OCI-LY7 (cell line): Measurements from ENCODE around the gene PKHD1. TPM values are rescaled to one million over a fixed set of nuclear protein-coding genes. Genes with fewer than 3 reads are reported as not detected.

Source experiments
- BruUV-seq: library from RNA; stranded (reverse); fragments of 400-500 nt; replicated peaks from 2 replicates; lab custom pipeline; 2021; lab: Mats Ljungman, UMichigan
- CTCF ChIA-PET: fragments of 300-600 bp; sonication (Branson Sonifier 250); formaldehyde crosslinking; loops from one replicate; lab custom pipeline; 2022; ENCODE audit warnings: antibody characterized with exemption; ENCODE audit not compliant: unreplicated experiment; lab: Charles Lee
- POLR2A ChIA-PET: fragments of 300-600 bp; sonication (Branson Sonifier 250); formaldehyde crosslinking; loops from one replicate; lab custom pipeline; 2022; ENCODE audit warnings: antibody characterized with exemption; lab: Charles Lee
- DNase-seq: peaks from one replicate; pipeline ENCODE4 v3.0.0-alpha.2; 2015; ENCODE audit warnings: low spot score
- H2AFZ ChIP-seq: fragments of 200-600 bp; sonication (generic), shearing (Covaris generic); 2 replicates; pipeline ENCODE4 v1.6.1; 2014; ENCODE audit warnings: mild to moderate bottlenecking, antibody characterized with exemption, low read length, moderate library complexity
- H3K27ac ChIP-seq: fragments of 200-600 bp; sonication (generic); 2 replicates; pipeline ENCODE4 v1.5.1; 2014; ENCODE audit warnings: mixed run types, low read depth, mild to moderate bottlenecking, moderate library complexity, low read length, inconsistent platforms; ENCODE audit not compliant: poor library complexity, severe bottlenecking
- H3K36me3 ChIP-seq: fragments of 200-600 bp; sonication (generic); 2 replicates; pipeline ENCODE4 v1.6.1; 2014; ENCODE audit warnings: mild to moderate bottlenecking, antibody characterized with exemption, low read length, moderate library complexity, mixed read lengths; ENCODE audit not compliant: insufficient read depth
- H3K4me1 ChIP-seq: fragments of 200-600 bp; sonication (generic); 2 replicates; pipeline ENCODE4 v1.5.1; 2014; ENCODE audit warnings: mild to moderate bottlenecking, low read length; ENCODE audit not compliant: insufficient read depth, poor library complexity, severe bottlenecking
- H3K4me2 ChIP-seq: fragments of 200-600 bp; sonication (generic); 2 replicates; pipeline ENCODE4 v1.6.1; 2014; ENCODE audit warnings: mild to moderate bottlenecking, low read length
- H3K4me3 ChIP-seq: fragments of 200-600 bp; sonication (generic); 2 replicates; pipeline ENCODE4 v1.5.1; 2014; ENCODE audit warnings: mild to moderate bottlenecking, low read depth, low read length; ENCODE audit not compliant: poor library complexity, severe bottlenecking
- H3K79me2 ChIP-seq: fragments of 200-600 bp; sonication (generic); 2 replicates; pipeline ENCODE4 v1.6.1; 2016; ENCODE audit warnings: low read depth, mild to moderate bottlenecking, low read length, moderate library complexity, mixed read lengths; ENCODE audit not compliant: insufficient read depth
- H3K9me2 ChIP-seq: fragments of 200-600 bp; sonication (generic); 2 replicates; pipeline ENCODE4 v1.6.1; 2016; ENCODE audit warnings: mild to moderate bottlenecking, low read length, mixed read lengths; ENCODE audit not compliant: insufficient read depth
- H3K9me3 ChIP-seq: fragments of 200-600 bp; sonication (generic); 2 replicates; pipeline ENCODE4 v1.6.1; 2014; ENCODE audit warnings: mild to moderate bottlenecking, mixed run types, low read length, mixed read lengths
- H4K20me1 ChIP-seq: fragments of 200-600 bp; sonication (generic); 2 replicates; pipeline ENCODE4 v1.6.1; 2014; ENCODE audit warnings: mild to moderate bottlenecking, antibody characterized with exemption, low read length, moderate library complexity, mixed read lengths; ENCODE audit not compliant: insufficient read depth
- CTCF ChIP-seq: fragments of 200-600 bp; sonication (generic); conservative IDR thresholded peaks from 2 replicates; pipeline ENCODE4 v1.5.1; 2014; ENCODE audit warnings: mild to moderate bottlenecking, antibody characterized with exemption, low read length, moderate library complexity, mixed read lengths
- EZH2phosphoT487 ChIP-seq: fragments of 200-600 bp; sonication (generic); IDR thresholded peaks from 2 replicates; pipeline ENCODE4 v1.6.1; 2018; ENCODE audit warnings: low read depth, borderline replicate concordance, mild to moderate bottlenecking, mixed run types, antibody characterized with exemption, low read length, moderate library complexity, mixed read lengths
- intact Hi-C: fragments of 100-400 bp; cut with micrococcal nuclease; formaldehyde crosslinking; loops from one replicate; pipeline ENCODE4 v1.10.0; 2022; ENCODE audit not compliant: unreplicated experiment
- total RNA-seq, 2 experiments: library from RNA; depleted of rRNA in 1 of 2; stranded (reverse); fragments of >200 nt in 1 of 2; shearing (Covaris generic) in 1 of 2; gene quantifications; 2 replicates each; pipeline ENCODE4 v1.2.3, GENCODE V29; 2014 to 2022

PKHD1 gene
- total RNA-seq, 2 experiments from 2014 or later: not detected

- DNase-seq: no peak
- no peak for TF ChIP-seq CTCF
- no peak for TF ChIP-seq EZH2phosphoT487
- intact Hi-C loops: no loop called here
- H3K79me2 ChIP-seq: no peaks in the 10 kb centered on the region
- CTCF ChIA-PET: no interaction called here
- no peaks in the 10 kb centered on the region for H4K20me1 ChIP-seq
- H3K4me3 ChIP-seq: no peak overlapping the region
- H3K4me2 ChIP-seq: no peak overlapping the region
- no peaks in the 10 kb centered on the region for H3K4me1 ChIP-seq
- no peaks in the 10 kb centered on the region for H3K9me3 ChIP-seq
- H3K36me3 ChIP-seq: no peaks in the 10 kb centered on the region
- H3K27ac ChIP-seq: no peak overlapping the region
- BruUV-seq: no TSS peak
- H3K9me2 ChIP-seq: no peaks in the 10 kb centered on the region
- POLR2A ChIA-PET: no interaction called here
- H2AFZ ChIP-seq: no peak overlapping the region
Measured at GRCh38 chr6:51633424-51633823, 454.0 kb downstream of the PKHD1 start.

- H3K9me3 ChIP-seq: no peaks in the 10 kb centered on the region
- intact Hi-C loops: no loop called here
- no peaks in the 10 kb centered on the region for H3K79me2 ChIP-seq
- ChIA-PET POLR2A (interaction anchor here (0.9 kb wide), 1 partner anchor 8 kb away, joined by 3 read pairs; no protein-coding TSS in a partner anchor), CTCF (no interaction called here)
- no TSS peak for BruUV-seq
- no peak for TF ChIP-seq CTCF
- no peak for TF ChIP-seq EZH2phosphoT487
- H3K4me2 ChIP-seq: no peak overlapping the region
- H3K4me3 ChIP-seq: no peak overlapping the region
- H3K36me3 ChIP-seq: no peaks in the 10 kb centered on the region
- no peaks in the 10 kb centered on the region for H3K4me1 ChIP-seq
- H3K9me2 ChIP-seq: no peaks in the 10 kb centered on the region
- H3K27ac ChIP-seq: no peak overlapping the region
- DNase-seq: no peak
- H2AFZ ChIP-seq: no peak overlapping the region
- H4K20me1 ChIP-seq: no peaks in the 10 kb centered on the region
Measured at GRCh38 chr6:51630011-51630410, 457.4 kb downstream of the PKHD1 start.

- BruUV-seq: no TSS peak
- H3K9me2 ChIP-seq: no peaks in the 10 kb centered on the region
Measured at GRCh38 chr6:51626391-51626790, 461.0 kb downstream of the PKHD1 start.

More at GRCh38 chr6:51626391-51626790, 461.0 kb downstream of the PKHD1 start:
- Histone ChIP-seq H4K20me1 (no peaks in the 10 kb centered on the region), H3K9me3 (no peaks in the 10 kb centered on the region), H3K79me2 (no peaks in the 10 kb centered on the region), H2AFZ (no peak overlapping the region), H3K27ac (no peak overlapping the region), H3K4me2 (no peak overlapping the region), H3K4me3 (no peak overlapping the region), H3K36me3 (no peaks in the 10 kb centered on the region), H3K4me1 (no peaks in the 10 kb centered on the region)
- CTCF ChIA-PET: no interaction called here
- DNase-seq: no peak
- POLR2A ChIA-PET: interaction anchor here (0.9 kb wide), 1 partner anchor 9 kb away, joined by 3 read pairs; no protein-coding TSS in a partner anchor
- TF ChIP-seq CTCF: no peak
- TF ChIP-seq EZH2phosphoT487: no peak
- intact Hi-C loops: no loop called here
